Endometrial microvascular endothelial cells (primary cell): ENCODE data around the gene LIN54. TPM values are rescaled to one million over a fixed set of nuclear protein-coding genes. Genes with fewer than 3 reads are reported as not detected.
"Not testable (repeated sequence)": the region's sequence is repeated elsewhere in the genome, so short reads cannot be mapped to it uniquely, and the experiment has no call there.

Experiments
- in situ Hi-C: cut with HindIII; loops from 2 replicates; pipeline ENCODE4 v1.10.0; 2017; ENCODE audit warnings: low sequenced_read_pairs, low pct_unique_long_range_greater_than_20kb; ENCODE audit errors: inconsistent ontology term
- total RNA-seq: library from RNA; depleted of rRNA; stranded (reverse); fragments of >200 nt; gene quantifications from one replicate; pipeline ENCODE4 v1.2.3, GENCODE V29; 2015; ENCODE audit errors: inconsistent ontology term

LIN54 gene
- total RNA-seq, result 12.8 TPM

DNA sequence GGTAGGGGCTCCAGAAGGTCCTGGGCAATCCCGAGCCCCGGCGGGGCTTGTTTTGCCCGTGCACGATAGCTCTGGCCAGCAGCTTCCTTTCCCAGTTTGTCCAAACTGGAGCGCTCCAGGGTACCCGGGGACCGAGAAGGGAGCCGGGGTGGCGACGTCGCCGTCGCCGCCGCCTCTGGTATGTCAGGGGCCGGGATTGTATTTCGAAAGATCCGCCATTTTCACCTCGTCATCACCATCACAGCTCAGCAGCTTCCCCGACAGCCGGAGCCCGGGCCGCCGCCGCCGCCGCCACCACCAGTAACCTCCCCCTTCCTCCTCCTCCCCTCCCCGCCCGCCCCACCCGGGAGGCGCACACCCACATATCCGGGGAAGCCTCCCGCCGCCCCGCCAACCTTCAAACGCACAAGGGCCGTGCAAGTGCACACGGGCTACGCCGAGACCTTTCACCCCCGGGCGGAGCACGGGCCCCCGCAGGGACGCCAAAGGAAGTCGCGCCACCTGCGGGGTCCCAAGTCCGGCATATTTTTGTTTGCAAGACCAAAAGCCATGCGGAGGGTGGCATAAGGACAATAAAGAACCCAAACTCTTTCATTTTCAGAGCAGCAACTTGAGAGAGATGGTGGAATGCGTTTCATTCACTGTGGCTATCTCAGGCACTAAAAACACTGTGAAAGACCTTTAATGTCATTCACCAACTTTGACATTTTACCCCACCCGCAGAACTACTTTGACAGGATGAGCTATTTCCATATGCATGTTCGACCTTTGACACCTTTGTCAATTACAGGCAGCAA lies at the start of gene LIN54:
TSS of gene LIN54 (minus strand) at position 302 of the 797 bp plus-strand sequence. CDS start 25,979 bp downstream, outside the sequence.
- in situ Hi-C loops, result no loop called here

DNA sequence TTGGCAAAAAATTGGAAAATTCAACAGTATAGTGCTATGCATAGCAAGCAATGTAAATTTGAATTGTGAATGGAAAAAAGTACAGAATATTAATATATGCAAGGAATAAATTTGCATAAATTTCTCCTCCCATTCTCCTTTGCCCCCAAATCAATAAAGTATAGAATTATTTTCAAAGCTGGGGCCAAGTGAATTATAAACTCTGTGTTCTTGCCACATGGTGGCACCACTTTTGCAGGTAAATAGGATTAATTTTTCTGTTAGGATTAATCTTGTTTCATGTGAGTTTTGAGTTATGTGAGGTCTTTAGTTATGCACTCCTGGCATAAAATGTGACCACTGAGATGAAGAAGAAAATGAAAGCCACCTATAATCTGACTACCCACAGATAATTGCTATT lies 44.3 kb upstream of the LIN54 start:
- in situ Hi-C loops, result no loop called here

DNA sequence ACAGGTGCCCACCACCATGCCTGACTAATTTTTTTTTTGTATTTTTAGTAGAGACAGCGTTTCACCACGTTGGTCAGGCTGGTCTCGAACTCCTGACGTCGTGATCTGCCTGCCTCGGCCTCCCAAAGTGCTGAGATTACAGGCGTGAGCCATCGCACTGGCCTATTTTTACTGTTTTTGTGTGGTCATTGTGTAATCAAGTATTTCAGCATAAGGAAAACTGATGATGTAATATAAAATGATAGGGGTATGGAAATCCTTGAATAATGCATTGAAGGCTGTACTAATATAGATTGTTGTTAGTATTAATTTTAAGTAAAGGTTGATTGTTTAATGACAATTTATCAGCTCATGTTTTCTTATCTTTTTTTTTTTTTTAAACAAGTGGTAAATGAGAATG lies 38.2 kb upstream of the LIN54 start:
- in situ Hi-C loops, result loop anchor here (25.0 kb wide), 1 partner anchor 239 kb away; the partner anchor contains the start of gene COQ2

DNA sequence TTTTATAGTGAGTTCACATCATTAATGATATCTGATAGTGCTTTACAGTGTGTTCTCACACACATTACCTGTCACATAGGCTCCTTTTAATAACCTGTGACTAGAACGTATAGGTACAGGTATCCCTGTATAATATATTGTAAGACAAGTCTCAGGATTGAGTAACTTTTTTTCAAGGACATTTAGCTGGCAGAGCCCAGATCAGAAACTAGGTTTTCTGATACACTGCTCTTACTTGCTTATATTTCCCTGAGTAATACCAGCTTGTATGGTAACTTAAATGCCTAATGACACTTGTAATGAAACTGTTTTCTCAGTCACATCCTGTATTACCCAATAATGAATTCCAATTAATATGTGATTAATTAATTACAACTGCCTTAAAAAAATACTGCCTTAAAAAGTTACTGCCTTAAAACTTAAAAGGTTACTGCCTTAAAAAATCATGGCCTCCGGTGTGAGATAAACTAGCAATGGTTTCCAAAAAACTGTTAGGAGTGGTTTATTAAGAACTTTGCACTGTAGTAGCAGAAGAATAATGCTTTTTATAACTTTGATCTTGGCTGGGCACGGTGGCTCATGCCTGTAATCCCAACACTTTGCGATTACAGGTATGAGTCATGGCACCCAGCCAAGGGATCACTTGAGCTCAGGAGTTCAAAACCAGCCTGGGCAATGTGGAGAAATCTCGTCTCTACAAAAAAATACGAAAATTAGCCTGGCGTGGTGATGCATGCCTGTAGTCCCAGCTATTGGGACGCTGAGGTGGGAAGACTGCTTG lies 36.3 kb upstream of the LIN54 start:
- in situ Hi-C loops, result loop anchor here (25.0 kb wide), 1 partner anchor 240 kb away; the partner anchor contains the start of gene COQ2

DNA sequence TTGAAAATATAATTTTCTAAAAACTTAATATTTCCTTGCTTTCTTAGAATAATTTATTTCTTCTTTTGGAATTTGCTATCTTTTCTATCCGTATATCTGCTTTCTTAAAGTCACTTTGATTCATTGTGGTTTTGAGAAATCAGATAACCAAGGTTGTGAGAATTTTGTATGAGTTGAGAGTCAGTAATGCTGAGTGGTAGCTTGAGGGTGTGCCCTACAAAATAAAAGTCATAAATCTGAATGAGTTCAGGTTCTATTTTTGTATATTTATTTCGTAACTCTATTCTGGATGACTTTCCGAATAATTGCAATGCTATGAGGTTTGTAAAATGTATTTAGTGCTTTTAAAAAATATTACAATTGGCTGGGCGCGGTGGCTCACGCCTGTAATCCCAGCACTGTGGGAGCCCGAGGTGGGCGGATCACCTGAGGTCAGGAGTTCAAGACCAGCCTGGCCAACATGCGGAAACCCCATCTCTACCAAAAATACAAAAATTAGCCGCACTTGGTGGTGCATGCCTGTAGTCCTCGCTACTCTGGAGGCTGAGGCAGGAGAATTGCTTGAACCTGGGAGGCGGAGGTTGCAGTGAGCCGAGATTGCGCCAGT lies 33.3 kb upstream of the LIN54 start:
- in situ Hi-C loops, result loop anchor here (25.0 kb wide), 1 partner anchor 243 kb away; the partner anchor contains the start of gene COQ2

DNA sequence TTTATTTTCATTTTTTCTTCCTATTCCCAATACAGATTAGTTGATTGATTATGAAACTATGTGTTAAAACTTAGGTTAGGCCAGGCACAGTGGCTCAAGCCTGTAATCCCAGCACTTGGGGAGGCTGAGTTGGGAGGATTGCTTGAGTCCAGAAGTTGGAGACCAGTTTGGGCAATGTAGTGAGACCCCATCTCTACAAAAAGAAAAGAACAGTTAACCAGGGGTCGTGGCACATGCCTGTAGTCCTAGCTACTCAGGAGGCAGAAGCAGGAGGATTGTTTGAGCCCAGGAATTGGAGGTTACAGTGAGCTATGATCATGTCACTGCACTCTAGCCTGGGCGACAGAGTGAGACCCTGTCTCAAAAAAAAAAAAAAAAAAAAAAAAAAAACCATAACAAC lies 32.5 kb upstream of the LIN54 start:
- in situ Hi-C loops, result loop anchor here (25.0 kb wide), 1 partner anchor 244 kb away; the partner anchor contains the start of gene COQ2

DNA sequence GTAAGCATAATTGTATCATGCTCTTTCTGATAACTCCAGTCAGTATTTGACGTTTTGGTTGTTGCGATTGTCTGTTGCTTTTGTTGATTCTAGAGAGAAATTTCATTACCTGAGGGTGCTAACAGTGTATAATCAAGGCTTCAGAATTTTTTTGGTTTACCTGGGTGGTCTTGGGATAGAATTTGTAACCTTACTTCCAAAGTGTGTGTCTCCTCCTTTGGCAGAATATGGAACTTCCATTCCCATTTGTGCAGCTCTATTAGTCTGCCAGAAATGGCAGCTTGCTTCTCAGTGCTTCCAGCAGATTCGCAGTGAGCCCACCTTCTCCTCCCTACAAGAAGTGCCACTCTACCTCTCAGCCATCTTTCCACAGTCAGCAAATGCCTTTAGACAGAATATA lies 29.6 kb upstream of the LIN54 start:
- in situ Hi-C loops, result loop anchor here (25.0 kb wide), 1 partner anchor 247 kb away; the partner anchor contains the start of gene COQ2

DNA sequence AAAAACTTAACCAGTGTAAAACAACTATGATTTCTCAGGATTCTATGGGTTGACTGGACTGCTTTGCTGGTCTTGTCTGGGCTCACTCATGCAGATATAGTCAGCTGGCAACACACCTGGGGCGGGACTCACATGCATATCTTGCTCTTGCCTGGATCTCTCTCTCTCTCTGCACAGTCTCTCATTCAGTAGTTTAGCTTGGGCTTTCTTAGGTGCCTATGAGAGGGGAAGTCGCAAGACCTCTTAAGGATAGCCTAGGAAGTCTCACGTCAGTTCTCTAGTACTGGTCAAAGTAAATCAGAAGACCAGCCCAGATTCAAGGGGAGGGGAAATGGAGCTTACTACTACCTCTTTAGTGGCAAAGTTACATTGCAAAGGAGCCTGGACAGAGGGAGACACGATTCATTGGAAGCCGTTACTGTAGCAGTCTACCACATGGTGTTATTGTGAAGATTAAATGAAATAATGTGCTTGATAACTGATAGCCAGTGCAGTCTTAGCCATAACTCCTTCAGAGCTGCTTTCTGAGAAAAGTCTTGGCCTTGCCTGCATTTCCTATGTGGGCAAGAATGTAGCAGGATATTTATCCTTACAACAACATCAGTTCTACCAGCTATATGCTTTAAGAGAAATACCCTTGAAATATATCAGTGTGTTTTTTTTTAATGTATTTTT lies 26.5 kb upstream of the LIN54 start:
- in situ Hi-C loops, result loop anchor here (25.0 kb wide), 1 partner anchor 250 kb away; the partner anchor contains the start of gene COQ2

DNA sequence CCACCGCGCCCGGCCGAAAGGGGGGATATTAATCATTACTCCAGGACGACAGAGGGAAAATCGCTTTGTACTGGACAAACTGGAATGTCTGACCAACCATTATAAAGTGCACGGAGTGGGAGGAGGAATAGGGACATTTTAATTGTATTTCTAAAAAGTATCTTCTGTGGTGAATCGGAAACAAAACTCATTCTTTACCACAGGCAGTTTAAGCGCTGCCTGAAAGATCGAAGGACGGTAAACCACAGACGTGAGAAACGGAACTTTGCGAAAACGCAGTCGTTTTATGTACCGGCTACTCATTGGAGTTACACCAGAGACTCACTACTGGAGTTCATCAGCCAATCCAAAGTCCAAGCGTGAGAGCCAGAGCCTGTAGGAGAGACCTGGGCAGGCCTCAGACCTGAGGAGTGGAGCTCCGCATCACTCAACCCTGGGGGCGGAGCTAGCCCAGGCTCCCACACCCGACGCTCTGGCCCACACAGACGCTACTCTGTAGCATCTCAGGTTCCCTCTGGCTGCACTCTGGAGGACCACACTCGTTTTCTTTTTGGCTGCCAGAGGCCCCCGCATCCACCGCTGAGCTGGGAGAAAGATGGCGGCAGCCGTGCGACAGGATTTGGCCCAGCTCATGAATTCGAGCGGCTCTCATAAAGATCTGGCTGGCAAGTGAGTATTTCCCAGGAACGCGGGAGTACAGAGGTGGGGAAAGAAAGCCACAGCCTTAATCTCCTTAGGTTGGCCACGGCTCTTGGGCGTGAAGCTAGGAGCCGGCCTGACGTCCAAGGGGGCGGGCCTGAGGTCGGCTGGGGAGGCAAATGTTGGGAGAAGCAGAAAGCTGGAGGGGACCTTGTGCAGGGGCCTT lies 24.2 kb upstream of the LIN54 start, which contains the start of gene COPS4:
TSS of gene COPS4 (plus strand) at position 554 of the 865 bp plus-strand sequence. CDS start at position 596, 42 bp downstream.
- in situ Hi-C loops, result loop anchor here (25.0 kb wide), 1 partner anchor 252 kb away; the partner anchor contains the start of gene COQ2

DNA sequence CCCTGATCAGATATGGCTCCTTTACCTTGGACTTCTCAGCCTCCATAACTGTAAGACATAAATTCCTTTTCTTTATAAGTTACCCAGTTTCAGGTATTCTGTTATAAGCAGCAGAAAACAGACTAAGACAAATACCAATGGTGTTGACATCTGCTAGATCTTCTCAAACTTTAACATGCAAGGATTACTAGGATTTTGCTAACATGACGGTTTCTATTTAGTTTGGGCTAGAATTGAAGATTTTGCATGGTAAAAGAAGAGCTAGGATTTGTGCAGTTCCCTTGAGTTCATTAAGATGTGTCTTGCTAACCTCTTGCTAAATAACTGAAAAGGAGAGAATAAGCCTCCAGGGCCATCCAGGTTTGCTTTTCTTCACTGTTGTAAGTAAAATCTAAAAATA lies 19.1 kb upstream of the LIN54 start:
- in situ Hi-C loops, result loop anchor here (25.0 kb wide), 1 partner anchor 258 kb away; the partner anchor contains the start of gene COQ2

DNA sequence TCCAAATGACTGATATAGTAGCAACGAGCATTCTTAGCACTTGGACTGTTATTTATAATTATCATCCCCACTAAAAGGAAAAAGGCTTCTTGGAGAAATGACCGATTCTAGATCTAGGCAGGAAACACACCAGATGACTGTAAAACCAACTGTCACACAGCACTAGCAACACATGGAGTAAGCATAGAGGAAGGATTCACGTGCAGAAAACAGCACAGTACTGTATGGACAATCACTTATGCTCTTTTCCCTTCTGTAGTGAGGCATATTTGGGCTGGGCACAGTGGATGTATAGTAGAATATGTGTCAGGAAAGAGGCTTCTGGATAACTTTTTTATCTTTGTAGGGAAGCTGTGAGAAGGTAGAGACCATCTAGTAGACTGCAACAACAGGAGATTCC lies 18.4 kb upstream of the LIN54 start:
- in situ Hi-C loops, result loop anchor here (25.0 kb wide), 1 partner anchor 258 kb away; the partner anchor contains the start of gene COQ2

DNA sequence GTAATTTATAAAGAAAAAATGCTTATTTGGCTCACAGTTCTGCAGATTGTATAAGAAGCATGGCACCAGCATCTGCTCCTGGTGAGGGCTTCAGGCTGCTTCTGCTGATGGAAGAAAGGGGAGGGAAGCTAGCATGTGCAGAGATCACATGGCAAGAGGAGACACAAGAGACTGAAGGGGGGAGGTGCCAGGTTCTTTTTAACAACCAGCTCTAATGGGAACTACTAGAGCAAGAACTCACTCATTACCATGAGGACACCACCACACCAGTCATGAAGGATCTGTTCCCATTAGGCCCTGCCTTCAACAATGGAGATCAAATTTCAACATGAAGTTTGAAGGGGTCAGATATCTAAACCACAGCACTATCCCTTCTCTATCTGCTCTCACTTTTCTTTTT lies 14.9 kb upstream of the LIN54 start:
- in situ Hi-C loops, result loop anchor here (25.0 kb wide), 1 partner anchor 262 kb away; the partner anchor contains the start of gene COQ2

DNA sequence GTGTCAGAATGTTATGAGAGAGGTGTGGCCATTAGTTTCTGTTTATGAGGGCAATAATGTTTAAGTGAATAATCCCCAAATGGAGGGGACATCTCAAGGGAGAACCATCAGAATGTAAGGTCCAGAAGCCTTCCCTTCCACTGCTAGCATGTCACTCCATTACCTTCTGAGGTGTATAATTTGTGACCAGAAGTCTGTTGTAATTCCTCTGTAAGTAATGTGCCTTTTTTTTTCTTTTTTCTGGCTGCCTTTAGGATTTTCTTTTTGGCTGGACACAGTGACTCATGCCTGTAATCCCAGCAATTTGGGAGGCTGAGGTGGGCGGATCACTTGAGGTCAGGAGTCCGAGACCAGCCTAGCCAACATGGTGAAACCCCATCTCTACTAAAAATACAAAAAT lies 13.6 kb upstream of the LIN54 start:
- in situ Hi-C loops, result no loop called here

DNA sequence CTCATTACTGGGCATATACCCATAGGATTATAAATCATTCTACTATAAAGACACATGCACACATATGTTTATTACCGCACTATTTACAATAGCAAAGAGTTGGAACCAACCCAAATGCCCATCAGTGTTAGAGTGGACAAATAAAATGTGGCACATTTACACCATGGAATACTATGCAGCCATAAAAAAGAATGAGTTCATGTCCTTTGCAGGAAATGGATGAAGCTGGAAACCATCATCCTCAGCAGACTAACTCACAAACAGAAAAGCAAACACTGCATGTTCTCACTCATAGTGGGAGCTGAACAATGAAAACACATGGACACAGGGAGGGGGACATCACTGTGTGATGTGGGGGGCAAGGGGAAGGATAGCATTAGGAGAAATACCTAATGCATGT lies 13.0 kb upstream of the LIN54 start:
- in situ Hi-C loops, result not testable (repeated sequence)

DNA sequence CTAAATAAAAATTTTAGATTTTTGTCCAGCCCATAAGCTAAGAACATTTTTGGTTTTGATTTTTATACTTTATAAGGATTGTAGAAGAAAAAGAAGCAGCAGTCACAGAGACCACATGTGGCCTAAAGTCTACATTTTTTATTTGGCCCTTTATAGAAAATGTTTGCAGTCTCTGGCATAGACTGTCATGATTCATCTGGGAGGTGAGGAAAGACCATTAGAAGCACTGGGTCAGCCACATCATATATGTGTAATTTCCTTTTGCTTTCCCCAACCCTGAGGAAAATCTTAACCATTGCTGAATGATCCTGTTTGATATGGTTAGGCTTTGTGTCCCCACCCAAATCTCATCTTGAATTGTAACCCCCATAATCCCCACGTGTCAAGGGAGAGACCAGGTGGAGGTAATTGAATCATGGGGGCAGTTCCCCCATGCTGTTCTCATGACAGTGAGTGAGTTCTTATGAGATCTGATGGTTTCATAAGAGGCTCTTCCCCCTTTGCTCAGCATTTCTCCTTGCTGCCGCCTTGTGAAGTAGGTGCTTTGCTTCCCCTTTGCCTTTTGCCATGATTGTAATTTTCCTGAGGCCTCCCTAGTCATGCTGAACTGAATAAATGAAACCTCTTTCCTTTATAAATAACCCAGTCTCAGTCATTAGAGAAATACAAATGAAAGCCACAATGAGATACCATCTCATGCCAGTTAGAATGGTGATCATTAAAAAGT lies 12.3 kb upstream of the LIN54 start:
- in situ Hi-C loops, result no loop called here

DNA sequence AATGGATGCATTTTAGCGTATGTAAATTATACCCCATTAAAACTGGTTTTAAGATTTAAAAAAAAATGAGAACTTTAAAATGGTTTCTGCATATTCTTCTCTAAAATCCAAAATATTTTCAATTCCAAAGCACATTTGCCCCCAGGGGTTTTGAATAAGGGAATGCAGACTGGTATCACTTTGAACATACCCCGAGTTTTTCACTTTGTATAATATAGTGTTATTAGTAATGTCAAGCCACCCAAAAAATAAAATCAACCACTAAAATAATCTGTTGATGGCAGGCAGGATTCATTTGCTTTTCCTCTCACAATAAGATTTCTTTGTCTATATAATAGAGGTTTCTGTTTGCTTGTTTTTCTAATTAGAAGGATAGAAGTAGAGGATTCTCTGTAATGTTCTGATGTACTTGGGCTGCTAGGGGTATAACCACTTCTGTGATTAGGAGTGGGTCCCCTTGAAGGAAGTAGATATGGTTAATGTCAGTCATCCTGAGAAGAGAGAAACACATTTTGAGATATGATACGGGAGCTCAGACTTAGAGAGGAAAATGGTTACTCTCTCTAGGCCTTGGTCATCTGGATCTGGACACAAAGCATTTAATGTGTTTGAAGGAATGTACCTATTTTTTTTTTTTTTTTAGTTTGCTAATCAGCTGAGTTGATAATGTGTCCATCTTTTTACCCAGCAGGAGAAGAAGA lies 9.3 kb upstream of the LIN54 start:
- in situ Hi-C loops, result no loop called here
